ENCODE data around the gene FAM168A.

Gene FAM168A

DNA sequence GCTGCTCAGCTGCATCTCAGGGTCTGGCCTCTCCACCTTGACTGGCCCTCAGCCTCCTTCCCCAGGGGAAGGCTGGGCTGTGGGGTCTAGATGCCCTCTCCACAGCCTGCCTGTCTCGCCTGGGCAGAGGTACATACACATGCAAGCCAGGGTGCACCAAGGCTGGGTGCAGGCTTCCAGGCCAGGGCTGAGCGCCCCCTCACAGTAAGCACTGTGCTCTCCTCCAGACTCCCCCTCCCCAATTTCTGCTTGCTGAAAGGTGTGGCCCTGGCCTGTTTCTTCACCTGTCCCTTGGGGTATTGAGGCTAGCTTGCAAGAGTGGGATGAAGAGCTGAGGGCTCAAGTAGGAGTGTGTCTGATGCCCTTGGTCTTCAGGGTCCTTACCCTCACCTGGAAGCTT is 199.2 kb downstream of the FAM168A start:
- no peak overlapping the region for H3K4me3 ChIP-seq (replicated peaks in 1 of 2; ENCODE audit: low read depth in 2 of 2, low read length in 2 of 2)
- no peak for TF ChIP-seq CTCF (IDR thresholded peaks at IDR 0.05; ENCODE audit: low read depth, low read length)
- no peak for DNase-seq (ENCODE audit: low read depth in 2 of 2)

GRCh38 chr11:73398132-73398526 is 199.8 kb downstream of the FAM168A start:
- DNase-seq (ENCODE audit: low read depth in 2 of 2): no peak
- no peak overlapping the region for H3K4me3 ChIP-seq (replicated peaks in 1 of 2; ENCODE audit: low read depth in 2 of 2, low read length in 2 of 2)
- TF ChIP-seq CTCF (IDR thresholded peaks at IDR 0.05; ENCODE audit: low read depth, low read length): no peak

DNA sequence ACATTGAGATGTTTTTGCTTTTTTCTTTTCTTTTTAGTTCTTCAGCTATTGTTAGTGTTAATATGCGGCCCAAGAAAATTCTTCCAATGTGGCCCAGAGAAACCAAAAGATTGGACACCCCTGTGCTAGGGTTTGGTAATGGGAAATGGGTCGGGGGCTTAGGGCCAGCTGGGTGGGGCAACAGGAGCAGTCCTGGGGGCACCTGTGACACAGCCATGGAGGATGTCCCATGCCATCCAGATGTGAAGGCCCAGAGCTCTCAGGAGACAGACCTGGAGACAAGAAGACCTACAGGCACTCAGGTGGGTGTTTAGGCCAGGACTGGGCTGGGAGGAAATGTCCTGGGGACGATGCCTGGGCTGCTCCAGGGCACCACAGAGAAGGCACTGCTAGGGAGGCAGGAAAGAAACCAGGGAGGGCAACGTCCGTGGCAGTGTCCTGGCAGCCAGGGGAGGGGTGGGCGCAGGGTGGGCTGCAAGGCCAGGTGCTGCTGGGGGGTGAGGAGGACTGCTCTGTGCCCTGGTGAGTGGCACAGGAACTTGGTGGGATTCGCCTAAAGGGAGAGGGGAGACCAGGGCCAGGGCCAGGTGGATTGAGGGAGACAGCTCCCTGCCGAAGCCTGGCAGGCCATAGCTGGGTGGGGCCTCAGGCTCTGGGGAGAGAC is 200.3 kb downstream of the FAM168A start:
- no peak overlapping the region for H3K4me3 ChIP-seq (replicated peaks in 1 of 2; ENCODE audit: low read depth in 2 of 2, low read length in 2 of 2)
- TF ChIP-seq CTCF (IDR thresholded peaks at IDR 0.05; ENCODE audit: low read depth, low read length): no peak
- DNase-seq (ENCODE audit: low read depth in 2 of 2): no peak

- DNase-seq (ENCODE audit: low read depth in 2 of 2): no peak
- TF ChIP-seq CTCF (IDR thresholded peaks at IDR 0.05; ENCODE audit: low read depth, low read length): no peak
- no peak overlapping the region for H3K4me3 ChIP-seq (replicated peaks in 1 of 2; ENCODE audit: low read depth in 2 of 2, low read length in 2 of 2)
Observed at GRCh38 chr11:73396985-73397384, 200.9 kb downstream of the FAM168A start.

- no peak for DNase-seq (ENCODE audit: low read depth in 2 of 2)
- TF ChIP-seq CTCF (IDR thresholded peaks at IDR 0.05; ENCODE audit: low read depth, low read length): no peak
- no peak overlapping the region for H3K4me3 ChIP-seq (replicated peaks in 1 of 2; ENCODE audit: low read depth in 2 of 2, low read length in 2 of 2)
Observed at GRCh38 chr11:73396251-73396930, 201.5 kb downstream of the FAM168A start.

- H3K4me3 ChIP-seq (replicated peaks in 1 of 2; ENCODE audit: low read depth in 2 of 2, low read length in 2 of 2): no peak overlapping the region
- no peak for TF ChIP-seq CTCF (IDR thresholded peaks at IDR 0.05; ENCODE audit: low read depth, low read length)
- DNase-seq (ENCODE audit: low read depth in 2 of 2): no peak
Observed at GRCh38 chr11:73395297-73396208, 202.4 kb downstream of the FAM168A start.
